Fibroblast of mammary gland (primary cell): ENCODE data around the gene LRRC38.

Experiments used
- DNase-seq: peaks from one replicate; pipeline ENCODE4 v3.0.0-alpha.2; 2010; ENCODE audit warnings: low read depth
- H3K4me3 ChIP-seq: 2 replicates; pipeline ENCODE4 v1.5.1; 2011; ENCODE audit warnings: low read depth, mild to moderate bottlenecking, low read length, moderate library complexity; ENCODE audit not compliant: control insufficient read depth
- CTCF ChIP-seq: conservative IDR thresholded peaks from 2 replicates; pipeline ENCODE4 v1.5.1; 2011; ENCODE audit warnings: low read depth, low read length, inconsistent platforms; ENCODE audit not compliant: control insufficient read depth, insufficient read depth

The LRRC38 gene

GRCh38 chr1:13549021-13549420 is 35.2 kb upstream of the LRRC38 start:
- TF ChIP-seq CTCF, result no peak
- DNase-seq, result no peak
- H3K4me3 ChIP-seq, result no peak overlapping the region

GRCh38 chr1:13548281-13548680 is 34.5 kb upstream of the LRRC38 start:
- TF ChIP-seq CTCF, result no peak
- no peak for DNase-seq
- no peak overlapping the region for H3K4me3 ChIP-seq

- H3K4me3 ChIP-seq, result no peak overlapping the region
- DNase-seq, result no peak
- TF ChIP-seq CTCF, result no peak
Observed at GRCh38 chr1:13546791-13547190, 33.0 kb upstream of the LRRC38 start.

- no peak overlapping the region for H3K4me3 ChIP-seq
- no peak for DNase-seq
- TF ChIP-seq CTCF, result no peak
Observed at GRCh38 chr1:13544221-13544556, 30.4 kb upstream of the LRRC38 start.

- H3K4me3 ChIP-seq, result no peak overlapping the region
Observed at GRCh38 chr1:13543451-13544220, 29.8 kb upstream of the LRRC38 start.

GRCh38 chr1:13541435-13542215 is 27.8 kb upstream of the LRRC38 start:
- DNase-seq, result no peak
- no peak for TF ChIP-seq CTCF
- H3K4me3 ChIP-seq, result no peak overlapping the region

More at GRCh38 chr1:13543451-13544220, 29.8 kb upstream of the LRRC38 start:
- DNase-seq, result peak; percentile 6
- peak; percentile 38 for TF ChIP-seq CTCF
